DOHH2 (cell line): ENCODE results near the gene SIK3.

ENCODE experiments used
- EZH2phosphoT487 ChIP-seq: fragments of 200-600 bp; sonication (generic); IDR thresholded peaks from 2 replicates; pipeline ENCODE4 v1.6.1; 2017; ENCODE audit warnings: borderline replicate concordance, mild to moderate bottlenecking, antibody characterized with exemption, low read length, moderate library complexity, mixed read lengths
- TF ChIP-seq, protein P1 (sequence below): fragments of 200-600 bp; sonication (generic); IDR thresholded peaks from one replicate; pipeline ENCODE4 v1.5.1; 2014; ENCODE audit warnings: antibody characterized with exemption, mild to moderate bottlenecking, low read depth, low read length; ENCODE audit not compliant: poor library complexity, severe bottlenecking

DNA sequence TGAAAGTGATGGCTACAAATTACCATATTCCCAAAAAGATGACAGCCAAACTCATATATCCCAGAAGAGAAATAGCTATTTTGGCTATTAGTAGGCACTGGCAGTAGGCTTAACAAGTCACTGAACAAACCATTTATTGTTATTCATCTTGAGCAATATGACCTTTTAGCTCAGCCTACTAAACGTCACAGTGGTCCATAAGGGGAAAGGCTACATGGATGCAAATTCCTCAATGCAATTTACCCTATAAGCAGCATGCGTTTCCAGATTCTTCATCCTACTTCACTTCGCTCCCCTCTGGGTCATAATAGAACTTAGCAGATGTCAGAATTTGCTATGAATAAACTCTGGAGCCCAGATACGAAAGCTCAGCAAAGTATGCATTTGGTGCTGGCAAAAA, 114.0 kb downstream of the SIK3 start:
- TF ChIP-seq, protein P1, sequence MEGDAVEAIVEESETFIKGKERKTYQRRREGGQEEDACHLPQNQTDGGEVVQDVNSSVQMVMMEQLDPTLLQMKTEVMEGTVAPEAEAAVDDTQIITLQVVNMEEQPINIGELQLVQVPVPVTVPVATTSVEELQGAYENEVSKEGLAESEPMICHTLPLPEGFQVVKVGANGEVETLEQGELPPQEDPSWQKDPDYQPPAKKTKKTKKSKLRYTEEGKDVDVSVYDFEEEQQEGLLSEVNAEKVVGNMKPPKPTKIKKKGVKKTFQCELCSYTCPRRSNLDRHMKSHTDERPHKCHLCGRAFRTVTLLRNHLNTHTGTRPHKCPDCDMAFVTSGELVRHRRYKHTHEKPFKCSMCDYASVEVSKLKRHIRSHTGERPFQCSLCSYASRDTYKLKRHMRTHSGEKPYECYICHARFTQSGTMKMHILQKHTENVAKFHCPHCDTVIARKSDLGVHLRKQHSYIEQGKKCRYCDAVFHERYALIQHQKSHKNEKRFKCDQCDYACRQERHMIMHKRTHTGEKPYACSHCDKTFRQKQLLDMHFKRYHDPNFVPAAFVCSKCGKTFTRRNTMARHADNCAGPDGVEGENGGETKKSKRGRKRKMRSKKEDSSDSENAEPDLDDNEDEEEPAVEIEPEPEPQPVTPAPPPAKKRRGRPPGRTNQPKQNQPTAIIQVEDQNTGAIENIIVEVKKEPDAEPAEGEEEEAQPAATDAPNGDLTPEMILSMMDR, result no peak
- TF ChIP-seq EZH2phosphoT487, result no peak
